Measurements from ENCODE around the gene TMEM52.

The TMEM52 gene

GRCh38 chr1:1872329-1872994, 46.6 kb downstream of the TMEM52 start:
- DNase-seq (ENCODE audit: low read depth), result no peak

- DNase-seq (ENCODE audit: low read depth), result no peak
Measured at GRCh38 chr1:1869469-1869868, 49.6 kb downstream of the TMEM52 start.
